PC-9 (cell line): Measurements from ENCODE around the gene ZBTB48.

Experiments used
- CTCF ChIP-seq: fragments of 200-600 bp; sonication (generic); conservative IDR thresholded peaks from 2 replicates; pipeline ENCODE4 v1.6.1; 2017; ENCODE audit warnings: mixed run types, antibody characterized with exemption, mild to moderate bottlenecking, moderate library complexity
- EZH2 ChIP-seq: fragments of 200-600 bp; sonication (generic); IDR thresholded peaks from 2 replicates; pipeline ENCODE4 v1.8.0; 2017; ENCODE audit warnings: antibody characterized with exemption, low read depth

- TF ChIP-seq EZH2 (no peak), CTCF (no peak)
Observed at GRCh38 chr1:6631058-6631457, 51.3 kb downstream of the ZBTB48 start.
